ENCODE results near the gene TAL1. TPM values are rescaled to one million over a fixed set of nuclear protein-coding genes. Genes with fewer than 3 reads are reported as not detected.
A peak's percentile ranks its signal among the peaks of the same experiment; 100 is the strongest.
"Not testable (repeated sequence)": the region's sequence is repeated elsewhere in the genome, so short reads cannot be mapped to it uniquely, and the experiment has no call there.

The TAL1 gene
- not detected for polyA plus RNA-seq (2013, experiment 1 of 2; ENCODE audit: insufficient read length)
- polyA plus RNA-seq (2013, experiment 2 of 2; ENCODE audit: insufficient read length), result not detected

DNA sequence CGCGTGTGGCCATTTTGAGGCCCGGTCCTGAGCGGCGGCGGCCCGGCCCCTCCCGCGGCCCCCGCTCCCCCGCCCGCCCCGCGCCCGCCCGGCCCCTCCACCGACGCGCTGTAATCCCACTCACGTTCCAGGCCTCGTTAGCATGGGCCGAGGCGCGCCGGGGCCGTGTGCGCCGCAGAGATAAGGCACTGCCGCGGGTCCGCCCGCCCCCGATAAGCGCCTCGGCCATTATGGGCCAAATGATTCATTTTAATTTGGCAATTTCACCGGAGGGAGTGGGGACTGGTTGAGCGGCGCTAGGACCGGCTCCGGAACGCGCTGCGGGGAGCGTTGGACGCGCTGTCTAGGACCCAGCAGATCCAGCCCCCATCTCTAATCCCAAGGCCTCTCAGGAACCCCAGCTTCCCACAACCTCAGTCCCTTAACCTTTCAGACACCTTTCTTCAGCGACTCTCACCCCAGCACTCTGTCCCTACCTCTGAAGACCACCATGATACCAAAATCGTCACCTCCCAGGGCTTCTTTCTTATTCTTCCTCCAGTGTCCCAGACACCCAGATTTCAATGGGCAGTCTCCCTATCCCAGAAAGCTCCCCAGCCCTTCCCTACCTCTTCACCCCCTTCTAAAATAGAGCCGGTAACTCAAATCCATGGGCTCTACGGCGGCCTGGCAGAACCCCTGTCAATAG, at the start of gene TAL1:
TAL1 (minus strand) TSS at position 39 of the 688 bp plus-strand sequence. CDS start 6,337 bp downstream, outside the sequence.
- no peak for DNase-seq

DNA sequence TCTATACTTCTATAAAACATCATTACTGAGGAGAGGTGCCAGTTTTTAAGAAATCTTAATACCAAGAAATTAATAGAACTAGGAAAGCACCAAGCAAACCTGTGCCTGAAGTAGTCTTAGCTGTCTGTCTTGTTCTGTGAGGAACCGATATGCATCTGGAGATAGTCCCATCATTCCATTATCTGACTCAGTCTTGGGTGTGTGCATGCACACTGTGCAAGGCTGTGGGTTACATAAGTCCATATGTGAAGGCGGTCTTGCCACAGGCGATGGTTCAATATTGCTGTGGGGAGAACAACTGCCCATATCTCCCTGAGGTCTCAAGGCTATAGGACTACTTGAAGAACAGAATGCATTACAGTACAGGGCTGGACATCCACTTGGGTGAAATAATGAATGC, 48.1 kb upstream of the TAL1 start:
- DNase-seq, result no peak

DNA sequence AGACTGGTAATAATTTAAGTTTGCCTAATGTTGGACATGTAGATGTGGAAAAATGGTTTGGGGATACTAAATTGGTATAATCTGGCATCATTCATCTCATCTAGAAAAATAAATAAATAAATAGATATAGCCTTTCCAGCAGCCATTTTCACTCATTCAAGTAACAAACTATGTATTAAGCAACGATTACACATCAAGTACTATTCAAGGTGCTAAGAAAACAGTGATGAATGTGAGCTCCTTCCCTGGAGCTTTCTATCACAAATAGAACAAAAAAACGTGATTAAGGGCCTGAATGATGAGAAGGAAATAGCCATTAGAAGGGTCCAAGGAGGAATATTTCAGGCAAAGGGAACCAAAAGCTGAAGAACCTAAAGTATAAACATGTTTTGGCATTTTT, 44.8 kb upstream of the TAL1 start:
- DNase-seq, result no peak

DNA sequence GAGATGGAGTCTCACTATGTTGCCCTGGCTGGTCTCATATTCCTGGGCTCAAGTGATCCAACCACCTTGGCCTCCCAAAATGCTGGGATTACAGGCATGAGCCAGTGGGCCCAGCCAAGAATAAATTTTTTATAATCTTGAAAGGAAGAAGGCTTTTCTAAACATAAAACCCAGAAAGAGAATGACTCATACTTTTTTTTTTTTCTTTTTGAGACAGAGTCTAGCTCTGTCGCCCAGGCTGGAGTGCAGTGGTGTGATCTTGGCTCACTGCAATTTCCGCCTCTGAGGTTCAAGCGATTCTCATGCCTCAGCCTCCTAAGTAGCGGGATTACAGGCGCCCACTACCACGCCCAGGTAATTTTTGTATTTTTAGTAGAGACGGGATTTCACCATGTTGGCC, 43.8 kb upstream of the TAL1 start:
- DNase-seq, result peak; percentile 9

- DNase-seq, result not testable (repeated sequence)
Observed at GRCh38 chr1:47265529-47265928, 33.5 kb upstream of the TAL1 start.

- peak; percentile 37 for DNase-seq
Observed at GRCh38 chr1:47262787-47263413, 30.9 kb upstream of the TAL1 start.

- no peak for DNase-seq
Observed at GRCh38 chr1:47257224-47257623, 25.2 kb upstream of the TAL1 start.

DNA sequence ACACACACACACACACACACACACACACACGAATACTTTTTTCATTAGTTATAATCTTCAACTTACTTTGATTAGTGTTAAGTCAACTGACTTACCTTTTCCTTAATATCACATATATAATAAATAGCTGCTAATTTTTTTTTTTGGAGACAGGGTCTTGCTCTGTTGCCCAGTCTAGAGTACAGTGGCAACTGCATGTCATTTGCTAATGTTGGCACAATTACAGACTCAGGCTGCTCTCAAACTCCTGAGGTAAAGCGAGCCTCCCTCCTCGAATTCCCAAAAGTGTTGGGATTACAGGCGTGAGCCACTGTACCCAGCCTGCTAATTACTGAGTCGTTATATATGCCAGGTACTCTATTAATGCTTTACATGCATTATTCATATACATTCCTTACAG, 20.8 kb upstream of the TAL1 start:
- DNase-seq, result no peak

DNA sequence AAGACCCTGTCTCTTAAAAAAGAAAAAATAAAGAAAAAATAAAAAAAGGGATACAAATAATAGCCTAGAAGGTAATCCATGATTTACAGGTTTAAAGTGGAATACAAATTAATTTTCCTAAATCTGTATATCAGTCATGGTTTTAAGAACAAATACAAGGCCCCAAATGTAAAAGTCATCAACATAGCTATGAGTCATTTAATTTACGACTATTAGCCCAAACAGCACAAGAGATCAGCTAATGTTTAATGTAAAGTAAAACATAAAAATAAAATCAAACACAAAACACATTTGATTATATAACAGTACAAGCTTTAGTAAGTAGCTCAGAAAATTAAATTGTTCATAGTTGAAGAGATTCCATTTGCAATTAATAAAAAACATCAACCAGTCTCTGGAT, 20.3 kb upstream of the TAL1 start:
- DNase-seq, result no peak

DNA sequence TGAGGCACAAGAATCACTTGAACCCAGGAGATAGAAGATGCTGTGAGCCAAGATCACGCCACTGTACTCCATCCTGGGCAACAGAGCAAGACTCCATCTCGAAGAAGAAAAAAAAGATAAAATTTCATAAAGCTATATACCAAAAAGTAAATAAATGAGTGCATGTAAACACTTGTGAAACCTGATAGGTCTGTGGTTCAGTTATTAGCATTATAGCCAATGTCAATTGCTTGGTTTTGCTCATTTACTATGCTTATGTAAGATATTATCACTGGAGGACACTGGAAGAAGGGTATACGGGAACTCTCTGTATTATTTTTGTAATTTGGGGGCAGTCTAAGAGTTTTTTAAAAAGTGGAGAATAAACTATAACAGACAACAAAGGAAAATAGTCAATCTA, 17.7 kb upstream of the TAL1 start:
- no peak for DNase-seq

DNA sequence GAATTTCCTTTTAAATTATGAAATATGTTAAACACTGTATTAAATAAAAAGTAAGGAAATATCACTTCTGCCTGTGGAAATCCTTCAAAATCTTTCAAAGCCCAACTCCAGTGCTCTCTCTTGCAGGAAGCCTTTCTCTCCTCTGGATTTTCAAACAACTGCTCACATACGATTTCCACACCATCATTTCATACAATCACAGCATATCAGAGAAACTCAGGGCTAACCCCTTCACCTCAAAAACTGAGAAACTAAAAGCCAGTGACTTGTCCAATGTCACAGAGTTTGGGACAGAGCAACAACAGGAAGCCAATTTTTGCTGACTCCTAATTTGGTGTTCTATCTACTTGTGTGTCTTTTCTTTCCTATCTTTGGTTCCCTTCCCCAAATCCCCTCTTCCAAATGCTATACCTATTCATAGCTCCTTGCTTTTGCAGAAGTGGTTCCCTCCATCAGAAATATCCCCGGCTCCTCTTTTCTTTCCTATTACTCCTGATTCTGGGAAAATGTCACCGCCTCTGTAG, 12.4 kb upstream of the TAL1 start:
- DNase-seq, result no peak

- DNase-seq, result no peak
Observed at GRCh38 chr1:47243910-47244309, 11.9 kb upstream of the TAL1 start.

DNA sequence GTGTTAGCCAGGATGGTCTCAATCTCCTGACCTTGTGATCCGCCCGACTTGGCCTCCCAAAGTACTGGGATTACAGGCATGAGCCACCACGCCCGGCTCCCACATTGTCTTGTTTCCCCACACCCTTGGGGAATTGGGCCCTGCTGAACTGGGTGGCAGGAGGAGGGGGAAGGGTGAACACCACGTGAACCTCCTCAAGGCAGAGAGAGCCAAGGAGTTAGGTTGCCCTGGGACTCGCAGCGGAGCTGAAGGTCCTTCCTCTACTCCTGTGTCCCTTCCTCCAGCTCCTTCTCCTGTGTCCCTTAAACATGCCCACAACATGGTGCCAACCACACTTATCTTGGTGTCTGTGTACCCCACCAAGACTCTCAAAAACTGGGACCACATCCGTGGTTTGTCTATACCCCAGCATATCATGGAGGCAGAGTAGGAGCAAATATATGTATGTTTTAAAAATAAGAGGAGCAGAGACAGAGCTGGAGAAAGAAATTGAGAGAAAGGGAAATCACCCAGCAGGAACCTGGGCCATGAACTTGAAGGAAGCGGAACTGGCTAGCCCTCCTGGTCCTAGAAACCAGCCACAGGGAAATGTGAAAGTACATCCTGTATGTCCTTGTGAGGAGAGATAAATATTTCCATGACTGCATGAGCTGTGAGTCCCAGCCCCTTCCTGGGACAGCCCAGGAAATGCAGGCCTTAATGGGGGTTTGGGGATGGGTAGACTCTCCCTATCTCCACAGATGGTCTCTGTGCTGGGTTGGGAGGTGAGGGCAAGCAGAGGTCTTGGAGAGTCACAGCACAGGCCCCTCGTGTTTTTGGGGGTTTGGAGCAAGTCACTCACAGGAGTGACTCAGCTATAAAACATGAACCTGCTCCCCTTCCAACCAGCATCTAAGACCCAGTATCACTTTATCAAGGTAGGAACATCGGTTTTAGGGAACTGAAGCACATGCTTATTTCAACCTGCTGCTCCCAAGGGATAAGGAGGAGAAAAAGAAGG, 9.4 kb upstream of the TAL1 start:
- DNase-seq, result no peak

- DNase-seq, result no peak
Observed at GRCh38 chr1:47238935-47239592, 7.0 kb upstream of the TAL1 start.

DNA sequence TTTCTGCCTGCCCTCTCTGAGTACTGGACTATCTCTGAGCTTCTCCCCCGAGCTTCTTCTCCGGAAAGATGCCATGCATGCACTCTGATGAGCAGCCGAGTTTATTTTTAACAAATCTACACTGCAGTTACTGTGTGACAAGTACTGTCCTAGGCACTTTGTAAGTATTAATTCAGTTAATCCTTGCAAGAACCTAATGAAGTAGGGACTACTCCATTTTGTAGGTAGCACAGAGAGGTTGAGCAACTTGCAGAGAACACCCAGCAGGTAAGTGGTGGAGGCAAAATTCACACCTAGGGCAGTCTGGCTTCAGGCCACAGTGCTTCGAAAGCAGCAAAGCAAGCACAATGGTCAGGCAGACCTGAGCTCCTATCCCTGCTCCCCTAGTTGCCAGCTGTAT, 3.8 kb upstream of the TAL1 start:
- DNase-seq, result no peak

GRCh38 chr1:47235241-47235681, 3.2 kb upstream of the TAL1 start:
- DNase-seq, result no peak

- no peak for DNase-seq
Observed at GRCh38 chr1:47233186-47233585, 1.2 kb upstream of the TAL1 start.

GRCh38 chr1:47231301-47232186, 481 bp downstream of the TAL1 start:
- peak; percentile 24 for DNase-seq

- DNase-seq, result no peak
Observed at GRCh38 chr1:47230692-47231300, 1.2 kb downstream of the TAL1 start.

DNA sequence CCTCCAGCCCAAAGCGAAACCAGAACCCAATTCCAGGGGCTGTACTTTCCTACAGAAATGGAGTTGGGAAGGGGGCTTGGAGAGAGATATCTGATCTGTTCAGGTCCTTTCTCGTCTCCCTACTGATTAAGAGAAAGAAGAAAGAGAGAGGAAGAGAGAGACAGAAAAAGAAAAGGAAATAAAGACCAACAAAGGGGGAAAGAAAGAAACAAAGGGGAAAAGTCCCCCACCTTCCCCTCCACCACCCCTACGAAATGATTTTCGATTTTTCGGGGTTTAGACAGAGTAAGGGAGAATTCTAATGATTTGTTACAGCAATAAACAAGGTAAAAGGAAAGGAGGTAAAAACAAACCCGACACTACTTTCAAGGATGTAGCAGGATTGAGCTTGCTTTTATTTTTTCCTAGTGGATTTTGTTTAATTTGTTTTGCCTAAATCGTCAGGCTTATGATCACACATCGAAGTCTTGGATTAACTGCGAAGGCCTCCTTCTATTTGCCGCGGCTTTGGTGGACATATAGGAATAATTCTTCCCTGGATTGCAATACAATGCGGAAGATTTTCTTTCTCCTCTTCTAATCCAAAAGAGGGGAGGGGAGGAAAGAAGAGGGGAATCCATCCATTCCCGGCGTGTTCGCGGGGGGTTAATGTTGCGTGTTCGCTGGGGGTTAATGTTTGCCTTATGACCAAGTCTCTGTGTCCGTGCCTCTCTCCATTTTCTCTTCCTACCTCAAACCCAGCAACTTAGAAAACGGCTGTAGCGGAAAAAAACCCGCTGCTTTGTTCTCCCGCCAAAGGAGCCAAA, 1.9 kb downstream of the TAL1 start:
- no peak for DNase-seq

Measured in fibroblast of skin of back (primary cell).